Aorta (tissue), 5 donors: Measurements from ENCODE around the gene FOXJ2. TPM values are rescaled to one million over a fixed set of nuclear protein-coding genes. Genes with fewer than 3 reads are reported as not detected.

Experiments
- ATAC-seq: fragments of 200-7000 bp; cut with Tn5 transposase; one replicate; pipeline ENCODE4 v1.9.1; 2022; ENCODE audit warnings: moderate library complexity; ENCODE audit not compliant: low FRiP score
- DNase-seq, 2 donors: peaks; one replicate each; pipeline ENCODE4 v3.0.0-alpha.2; 2020
- H3K27ac ChIP-seq, 2 donors: one replicate each; pipeline ENCODE4 v1.5.1; 2013; ENCODE audit warnings: low read length in 2 of 2, mild to moderate bottlenecking in 2 of 2, moderate library complexity in 2 of 2, control low read depth in 1 of 2, inconsistent platforms in 1 of 2, low read depth in 1 of 2
- H3K27me3 ChIP-seq, 2 donors: one replicate each; pipeline ENCODE4 v1.6.1; 2013; ENCODE audit warnings: control low read depth in 1 of 2, low read length in 1 of 2, mild to moderate bottlenecking in 1 of 2, moderate library complexity in 1 of 2; ENCODE audit not compliant: insufficient read depth in 2 of 2, control insufficient read depth in 1 of 2
- H3K36me3 ChIP-seq, 2 donors: one replicate each; pipeline ENCODE4 v1.6.1; 2013; ENCODE audit warnings: control low read depth in 1 of 2, low read length in 1 of 2, mild to moderate bottlenecking in 1 of 2; ENCODE audit not compliant: insufficient read depth in 2 of 2, control insufficient read depth in 1 of 2
- H3K4me1 ChIP-seq, 2 donors: one replicate each; pipeline ENCODE4 v1.6.1; 2013; ENCODE audit warnings: low read length in 2 of 2, control low read depth in 1 of 2, mild to moderate bottlenecking in 1 of 2, moderate library complexity in 1 of 2; ENCODE audit not compliant: insufficient read depth in 2 of 2, control insufficient read depth in 1 of 2
- H3K4me3 ChIP-seq, 2 donors: one replicate each; pipeline ENCODE4 v1.5.1; 2013; ENCODE audit warnings: low read length in 2 of 2, control low read depth in 1 of 2, mild to moderate bottlenecking in 1 of 2
- H3K9me3 ChIP-seq: one replicate; pipeline ENCODE4 v1.6.1; 2013; ENCODE audit warnings: mild to moderate bottlenecking, low read length; ENCODE audit not compliant: control insufficient read depth
- WGBS, 2 donors: extraction: QIAGEN DNeasy Blood & Tissue Kit; methylation state at CpG; one replicate each; pipeline ENCODE4 v1.1.7; 2013; 5-methylcytosine and 5-hydroxymethylcytosine counted together
- intact Hi-C, 2 donors: fragments of 100-400 bp; cut with DNase I; formaldehyde crosslinking; loops; one replicate each; pipeline versions ENCODE4 v1.14.2 to v1.15.0; 2022
- polyA plus RNA-seq, 2 donors: library from polyadenylated mRNA; stranded (reverse); fragments of 200-250 nt; gene quantifications; one replicate each; pipeline ENCODE4 v1.2.3, GENCODE V29; 2013
- total RNA-seq, 2 donors: library from RNA; stranded (reverse); fragmentation: NEBNext Ultra II Directional; extraction: Animal tissue kit (Norgen Biotek cat#: 25700); gene quantifications; one replicate each; pipeline ENCODE4 v1.2.1, GENCODE V29; 2021
- donor health status: healthy with polysubstance abuse.
- donor health status: Bipolar disorder and iron deficiency.
- donor health status: DM: no; HTN: no; CAD: no.
- donor health status: DM: no; HTN: no; CAD: no.
- donor health status: DM: yes; HTN: yes; CAD: no.

FOXJ2 gene
- total and polyA plus RNA-seq, 4 donors, result 6.0 to 32.1 (median 21.0) TPM

DNA sequence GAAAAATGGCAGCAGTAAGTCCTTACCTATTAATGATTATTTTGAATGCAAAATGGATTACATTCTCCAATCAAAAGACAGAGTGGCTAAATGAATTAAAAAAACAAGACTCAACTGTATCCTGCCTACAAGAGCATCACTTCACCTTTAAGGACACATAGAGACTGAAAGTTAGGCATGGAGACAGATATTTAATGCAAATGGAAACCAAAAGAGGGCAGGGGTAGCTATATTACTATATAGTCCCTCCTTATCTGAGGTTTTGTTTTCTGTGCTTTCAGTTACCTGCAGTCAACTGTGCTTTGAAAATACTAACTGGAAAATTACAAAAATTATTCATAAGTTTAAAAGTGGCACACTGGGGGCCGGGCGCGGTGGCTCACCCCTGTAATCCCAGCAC, 66.7 kb downstream of the FOXJ2 start:
- Histone ChIP-seq H3K27me3 (no peaks in the 10 kb centered on the region), H3K27ac (no peak overlapping the region), H3K4me3 (no peak overlapping the region), H3K9me3 (no peaks in the 10 kb centered on the region), H3K36me3 (peaks cover 0 to 8% of the 10 kb centered on the region in 2 donors), H3K4me1 (no peaks in the 10 kb centered on the region)
- 96 to 98% methylated on average over 3 of the region's 3 CpGs for WGBS, 2 donors
- intact Hi-C loops, result no loop called here
- DNase-seq, result no peak
- no peak for ATAC-seq

Other genes starting within 250 kb of the FOXJ2 start
- under 1 TPM; 0.32 to 0.57 TPM for gene NANOG, start 243.3 kb upstream of the FOXJ2 start, total RNA-seq
- gene NANOG, start 243.3 kb upstream of the FOXJ2 start, polyA plus RNA-seq, result not detected
- 1 to 10 TPM; 3.1 to 3.6 TPM for gene SLC2A14, start 159.8 kb upstream of the FOXJ2 start, total RNA-seq
- gene SLC2A14, start 159.8 kb upstream of the FOXJ2 start, polyA plus RNA-seq, result not detected
- 100 to 1,000 TPM; 142 to 178 TPM for gene SLC2A3, start 96.5 kb upstream of the FOXJ2 start, total RNA-seq
- gene SLC2A3, start 96.5 kb upstream of the FOXJ2 start, polyA plus RNA-seq, result 1 to 10 TPM; 6.0 to 7.4 TPM
- 10 to 100 TPM; 23.4 to 39.8 TPM for gene C3AR1, start 33.6 kb downstream of the FOXJ2 start, total RNA-seq
- gene C3AR1, start 33.6 kb downstream of the FOXJ2 start, polyA plus RNA-seq, result 10 to 100 TPM in 1 of 2 donors, 1 to 10 TPM in 1; 4.8 to 23.9 TPM
- gene NECAP1, start 49.6 kb downstream of the FOXJ2 start, total RNA-seq, result 10 to 100 TPM; 29.6 to 33.2 TPM
- gene NECAP1, start 49.6 kb downstream of the FOXJ2 start, polyA plus RNA-seq, result 10 to 100 TPM; 13.6 to 20.1 TPM
- gene CLEC4A, start 90.9 kb downstream of the FOXJ2 start, total RNA-seq, result 1 to 10 TPM; 3.0 to 5.2 TPM
- 1 to 10 TPM; 3.9 to 8.4 TPM for gene CLEC4A, start 90.9 kb downstream of the FOXJ2 start, polyA plus RNA-seq
- gene ZNF705A, start 124.3 kb downstream of the FOXJ2 start, total RNA-seq, result not detected
- not detected for gene ZNF705A, start 124.3 kb downstream of the FOXJ2 start, polyA plus RNA-seq
- gene FAM90A1, start 194.9 kb downstream of the FOXJ2 start, total RNA-seq, result under 1 TPM; 0.27 to 0.32 TPM
- gene FAM90A1, start 194.9 kb downstream of the FOXJ2 start, polyA plus RNA-seq, result under 1 TPM in 1 of 2 donors, not detected in 1; 0.13 TPM